Fibroblast of lung (primary cell): ENCODE data around the gene TAMALIN. TPM values are rescaled to one million over a fixed set of nuclear protein-coding genes. Genes with fewer than 3 reads are reported as not detected.
A peak's percentile ranks its signal among the peaks of the same experiment; 100 is the strongest.
"Not testable (repeated sequence)": the region's sequence is repeated elsewhere in the genome, so short reads cannot be mapped to it uniquely, and the experiment has no call there.

ENCODE experiments used
- DNase-seq, 2 donors: peaks; one replicate each; pipeline versions ENCODE4 v3.0.0 to v3.0.0-alpha.2; 2010; ENCODE audit warnings: low read depth in 2 of 2
- H2AFZ ChIP-seq: 2 replicates; pipeline ENCODE4 v1.5.1; 2012; ENCODE audit warnings: low read length, control low read depth, inconsistent platforms
- H3K27ac ChIP-seq: 2 replicates; pipeline ENCODE4 v1.5.1; 2011; ENCODE audit warnings: low read length, control low read depth; ENCODE audit not compliant: insufficient read depth
- H3K27me3 ChIP-seq: 2 replicates; pipeline ENCODE4 v1.5.1; 2011; ENCODE audit warnings: mild to moderate bottlenecking, low read length; ENCODE audit not compliant: control insufficient read depth, insufficient read depth
- H3K36me3 ChIP-seq: 2 replicates; pipeline ENCODE4 v1.5.1; 2011; ENCODE audit warnings: low read length; ENCODE audit not compliant: control insufficient read depth, insufficient read depth
- H3K4me1 ChIP-seq: 2 replicates; pipeline ENCODE4 v1.5.1; 2011; ENCODE audit warnings: low read length; ENCODE audit not compliant: control insufficient read depth, insufficient read depth; ENCODE audit errors: extremely low read depth
- H3K4me2 ChIP-seq: 2 replicates; pipeline ENCODE4 v1.5.1; 2011; ENCODE audit warnings: low read length, control low read depth; ENCODE audit not compliant: insufficient read depth; ENCODE audit errors: extremely low read depth
- H3K4me3 ChIP-seq, 4 experiments: fragments of 200-600 bp in 1 of 4; sonication (generic) in 1 of 4; replicated peaks in 1 of 4; 2 replicates each; pipeline ENCODE4 v1.5.1; 2011 to 2016; ENCODE audit warnings: low read length in 4 of 4, low read depth in 3 of 4, mild to moderate bottlenecking in 3 of 4, control low read depth in 2 of 4, inconsistent platforms in 1 of 4, mixed read lengths in 1 of 4; ENCODE audit not compliant: insufficient read depth in 1 of 4; ENCODE audit errors: control extremely low read depth in 1 of 4
- H3K79me2 ChIP-seq: 2 replicates; pipeline ENCODE4 v1.5.1; 2012; ENCODE audit warnings: mild to moderate bottlenecking, low read length, inconsistent platforms; ENCODE audit not compliant: control insufficient read depth, insufficient read depth
- H3K9ac ChIP-seq: 2 replicates; pipeline ENCODE4 v1.5.1; 2011; ENCODE audit warnings: mild to moderate bottlenecking, low read length, control low read depth; ENCODE audit not compliant: insufficient read depth
- H3K9me3 ChIP-seq: 2 replicates; pipeline ENCODE4 v1.5.1; 2012; ENCODE audit warnings: low read depth, low read length; ENCODE audit not compliant: control insufficient read depth, insufficient read depth
- H4K20me1 ChIP-seq: 2 replicates; pipeline ENCODE4 v1.5.1; 2011; ENCODE audit warnings: low read length; ENCODE audit not compliant: control insufficient read depth, insufficient read depth; ENCODE audit errors: extremely low read depth
- CTCF ChIP-seq, 2 donors: IDR thresholded peaks in 1 of 2; conservative IDR thresholded peaks in 1 of 2; 1 replicate in 1 of 2; 2 replicates in 1 of 2; pipeline ENCODE4 v1.5.1; 2011 to 2012; ENCODE audit warnings: low read length in 2 of 2, control low read depth in 1 of 2, inconsistent platforms in 1 of 2, low read depth in 1 of 2, mild to moderate bottlenecking in 1 of 2
- EZH2 ChIP-seq: IDR thresholded peaks from 2 replicates; pipeline ENCODE4 v1.5.1; 2012; ENCODE audit warnings: low read length, control low read depth, mild to moderate bottlenecking; ENCODE audit errors: missing control alignments
- polyA plus RNA-seq, 2 donors: library from polyadenylated mRNA; depleted of rRNA in 1 of 2; stranded (reverse) in 1 of 2; unstranded in 1 of 2; fragments of >200 nt; gene quantifications; 2 replicates each; pipeline ENCODE4 v1.2.1, GENCODE V29; 2011 to 2012; ENCODE audit warnings: missing spikeins in 1 of 2
- total RNA-seq: library from RNA; depleted of rRNA; stranded (reverse); fragments of >200 nt; gene quantifications from 2 replicates; pipeline ENCODE4 v1.2.1, GENCODE V29; 2014

TAMALIN gene
- total and polyA plus RNA-seq, 2 donors (not counting 1 experiment from before 2014, with no cell fraction given): 5.3 to 12.1 TPM

- Histone ChIP-seq H3K79me2 (peaks cover 2% of the 10 kb centered on the region), H2AFZ (no peak overlapping the region), H3K9me3 (no peaks in the 10 kb centered on the region), H3K27me3 (no peaks in the 10 kb centered on the region), H3K4me1 (peaks cover 7% of the 10 kb centered on the region), H3K36me3 (peaks cover 13% of the 10 kb centered on the region), H3K27ac (no peak overlapping the region), H3K4me3 (no peak overlapping the region), H4K20me1 (no peaks in the 10 kb centered on the region), H3K9ac (no peak overlapping the region), H3K4me2 (no peak overlapping the region)
- TF ChIP-seq CTCF (conservative IDR thresholded peaks at IDR 0.05 in 1 of 2, IDR thresholded peaks at IDR 0.05 in 1 of 2; ENCODE audit: low read depth in 1 of 2, low read length in 2 of 2): no peak
- DNase-seq: peak in 1 of 2 donors; percentile 45
Measured at GRCh38 chr12:51977320-51977753, 29.4 kb upstream of the TAMALIN start.

- peaks cover 13% of the 10 kb centered on the region for H3K36me3 ChIP-seq
- H2AFZ ChIP-seq, H3K79me2 ChIP-seq, H3K27me3 ChIP-seq, H4K20me1 ChIP-seq, H3K4me2 ChIP-seq, H3K9ac ChIP-seq, H3K9me3 ChIP-seq, H3K27ac ChIP-seq, H3K4me3 ChIP-seq, H3K4me1 ChIP-seq: not testable (repeated sequence)
- DNase-seq: peak in 1 of 2 donors; percentile 61
Measured at GRCh38 chr12:51979306-51979705, 27.4 kb upstream of the TAMALIN start.

GRCh38 chr12:51980051-51980808 lies 26.5 kb upstream of the TAMALIN start:
- Histone ChIP-seq H4K20me1 (no peaks in the 10 kb centered on the region), H3K79me2 (no peaks in the 10 kb centered on the region), H3K27ac (no peak overlapping the region), H3K9ac (no peak overlapping the region), H3K4me1 (no peaks in the 10 kb centered on the region), H3K27me3 (no peaks in the 10 kb centered on the region), H3K4me3 (no peak overlapping the region), H2AFZ (no peak overlapping the region), H3K9me3 (no peaks in the 10 kb centered on the region), H3K36me3 (peaks cover 11% of the 10 kb centered on the region), H3K4me2 (no peak overlapping the region)
- TF ChIP-seq CTCF (conservative IDR thresholded peaks at IDR 0.05 in 1 of 2, IDR thresholded peaks at IDR 0.05 in 1 of 2; ENCODE audit: low read depth in 1 of 2, low read length in 2 of 2) (peak; percentile 94 to 99), EZH2 (no peak)
- peak; percentile 42 to 71 for DNase-seq
